Anterior cingulate cortex (tissue), 58 donors: ENCODE results near the gene AGXT.

Experiments used
- DNase-seq, 58 donors: peaks; one replicate each; lab custom pipeline; 2025; lab: John Stamatoyannopoulos, UW

AGXT gene

GRCh38 chr2:240896394-240896793 is 27.8 kb downstream of the AGXT start:
- DNase-seq, result no peak

GRCh38 chr2:240896871-240897692 is 28.5 kb downstream of the AGXT start:
- no peak for DNase-seq

GRCh38 chr2:240898108-240898730 is 29.6 kb downstream of the AGXT start:
- peak in 4 of 58 donors; percentile 19 to 59 (median 36) for DNase-seq

- peak in 11 of 58 donors; percentile 6 to 59 (median 36) for DNase-seq
Measured at GRCh38 chr2:240898731-240899467, 30.3 kb downstream of the AGXT start.

- DNase-seq, result no peak
Measured at GRCh38 chr2:240899468-240899865, 30.8 kb downstream of the AGXT start.

GRCh38 chr2:240900141-240900860 is 31.7 kb downstream of the AGXT start:
- no peak for DNase-seq

GRCh38 chr2:240901986-240902614 is 33.5 kb downstream of the AGXT start:
- no peak for DNase-seq

GRCh38 chr2:240902615-240903041 is 34.0 kb downstream of the AGXT start:
- no peak for DNase-seq

GRCh38 chr2:240903191-240904060 is 34.8 kb downstream of the AGXT start:
- no peak for DNase-seq

GRCh38 chr2:240904216-240905175 is 35.9 kb downstream of the AGXT start:
- DNase-seq, result no peak

GRCh38 chr2:240905176-240905781 is 36.7 kb downstream of the AGXT start:
- no peak for DNase-seq

- DNase-seq, result no peak
Measured at GRCh38 chr2:240906141-240906910, 37.7 kb downstream of the AGXT start, which contains the start of gene CROCC2. Gene CROCC2 (plus strand): TSS chr2:240906336. CDS start chr2:240906514, 178 bp downstream.

- no peak for DNase-seq
Measured at GRCh38 chr2:240906911-240907590, 38.4 kb downstream of the AGXT start.

- no peak for DNase-seq
Measured at GRCh38 chr2:240909216-240909974, 40.8 kb downstream of the AGXT start.

- DNase-seq, result no peak
Measured at GRCh38 chr2:240911641-240912265, 43.1 kb downstream of the AGXT start.
